Neutrophil (primary cell): ENCODE results near the gene RAMP1.

Experiments
- H3K27ac ChIP-seq: fragments of 200-600 bp; sonication (generic); 2 replicates; pipeline ENCODE4 v1.5.1; 2016; ENCODE audit warnings: mild to moderate bottlenecking, moderate library complexity
- H3K27me3 ChIP-seq: fragments of 200-600 bp; sonication (generic); 2 replicates; pipeline ENCODE4 v1.6.0; 2016; ENCODE audit warnings: mild to moderate bottlenecking
- H3K36me3 ChIP-seq: fragments of 200-600 bp; sonication (generic); 2 replicates; pipeline ENCODE4 v1.5.1; 2017
- H3K4me1 ChIP-seq, 2 experiments: fragments of 200-600 bp in 1 of 2; sonication (generic) in 1 of 2; 1 replicate in 1 of 2; 2 replicates in 1 of 2; pipeline versions ENCODE4 v1.5.1 to v1.6.1; 2013 to 2016; ENCODE audit warnings: low read depth in 1 of 2, low read length in 1 of 2, mild to moderate bottlenecking in 1 of 2, moderate library complexity in 1 of 2; ENCODE audit not compliant: control insufficient read depth in 1 of 2, insufficient read depth in 1 of 2
- H3K4me3 ChIP-seq, 2 experiments: fragments of 200-600 bp in 1 of 2; sonication (generic) in 1 of 2; 1 replicate in 1 of 2; 2 replicates in 1 of 2; pipeline ENCODE4 v1.5.1; 2013 to 2016; ENCODE audit warnings: low read depth in 1 of 2, low read length in 1 of 2, mild to moderate bottlenecking in 1 of 2, moderate library complexity in 1 of 2
- H3K9me3 ChIP-seq: fragments of 200-600 bp; sonication (generic); 2 replicates; pipeline ENCODE4 v1.5.1; 2016
- CTCF ChIP-seq: fragments of 200-600 bp; sonication (generic); IDR thresholded peaks from 2 replicates; pipeline ENCODE4 v1.5.1; 2016; ENCODE audit warnings: antibody characterized with exemption

RAMP1 gene

GRCh38 chr2:237909075-237909695 lies 49.8 kb downstream of the RAMP1 start:
- H3K4me3 ChIP-seq: no peak overlapping the region
- H3K27ac ChIP-seq: no peak overlapping the region
- no peaks in the 10 kb centered on the region for H3K36me3 ChIP-seq
- TF ChIP-seq CTCF: no peak
- H3K9me3 ChIP-seq: no peaks in the 10 kb centered on the region
- H3K27me3 ChIP-seq: no peaks in the 10 kb centered on the region
- peaks cover 0 to 14% of the 10 kb centered on the region in 2 experiments for H3K4me1 ChIP-seq

GRCh38 chr2:237909801-237910475 lies 50.5 kb downstream of the RAMP1 start:
- Histone ChIP-seq H3K4me1 (peaks cover 0 to 12% of the 10 kb centered on the region in 2 experiments), H3K27me3 (no peaks in the 10 kb centered on the region), H3K9me3 (no peaks in the 10 kb centered on the region), H3K4me3 (no peak overlapping the region), H3K36me3 (no peaks in the 10 kb centered on the region), H3K27ac (no peak overlapping the region)
- no peak for TF ChIP-seq CTCF

GRCh38 chr2:237910576-237911362 lies 51.3 kb downstream of the RAMP1 start:
- H3K4me3 ChIP-seq: no peak overlapping the region
- no peaks in the 10 kb centered on the region for H3K36me3 ChIP-seq
- H3K4me1 ChIP-seq: peaks cover 0 to 3% of the 10 kb centered on the region in 2 experiments
- no peaks in the 10 kb centered on the region for H3K27me3 ChIP-seq
- no peak for TF ChIP-seq CTCF
- no peaks in the 10 kb centered on the region for H3K9me3 ChIP-seq
- H3K27ac ChIP-seq: no peak overlapping the region

- TF ChIP-seq CTCF: no peak
- H3K27me3 ChIP-seq: no peaks in the 10 kb centered on the region
- H3K4me3 ChIP-seq: no peak overlapping the region
- no peaks in the 10 kb centered on the region for H3K9me3 ChIP-seq
- no peak overlapping the region for H3K27ac ChIP-seq
- no peaks in the 10 kb centered on the region for H3K36me3 ChIP-seq
- H3K4me1 ChIP-seq: no peaks in the 10 kb centered on the region
These were observed 52.1 kb downstream of the RAMP1 start for GRCh38 chr2:237911363-237912017.

GRCh38 chr2:237912271-237913192 lies 53.1 kb downstream of the RAMP1 start:
- Histone ChIP-seq H3K4me3 (no peak overlapping the region), H3K27ac (no peak overlapping the region), H3K36me3 (no peaks in the 10 kb centered on the region), H3K27me3 (no peaks in the 10 kb centered on the region), H3K9me3 (no peaks in the 10 kb centered on the region), H3K4me1 (no peaks in the 10 kb centered on the region)
- no peak for TF ChIP-seq CTCF
